Upper lobe of left lung (tissue), 6 donors: Measurements from ENCODE around the gene ADGRG1. TPM values are rescaled to one million over a fixed set of nuclear protein-coding genes. Genes with fewer than 3 reads are reported as not detected.

ENCODE experiments used
- ATAC-seq, 2 donors: fragments of 200-7000 bp; cut with Tn5 transposase; one replicate each; pipeline ENCODE4 v1.9.1; 2022; ENCODE audit warnings: mild to moderate bottlenecking in 2 of 2, moderate library complexity in 2 of 2; ENCODE audit not compliant: low FRiP score in 2 of 2
- DNase-seq, 2 donors: peaks; one replicate each; pipeline ENCODE4 v3.0.0-alpha.2; 2019 to 2020
- H3K27ac ChIP-seq, 4 donors: fragments of 200-600 bp; sonication (generic); one replicate each; pipeline ENCODE4 v1.5.1; 2016 to 2019
- H3K27me3 ChIP-seq, 4 donors: fragments of 200-600 bp; sonication (generic); one replicate each; pipeline ENCODE4 v1.5.1; 2017 to 2019
- H3K36me3 ChIP-seq, 4 donors: fragments of 200-600 bp; sonication (generic); one replicate each; pipeline ENCODE4 v1.5.1; 2016 to 2019
- H3K4me1 ChIP-seq, 4 donors: fragments of 200-600 bp; sonication (generic); one replicate each; pipeline ENCODE4 v1.5.1; 2018 to 2019
- H3K4me3 ChIP-seq, 4 donors: fragments of 200-600 bp; sonication (generic); one replicate each; pipeline ENCODE4 v1.5.1; 2017 to 2019; ENCODE audit warnings: mild to moderate bottlenecking in 2 of 4, moderate library complexity in 1 of 4
- H3K9me3 ChIP-seq, 4 donors: fragments of 200-600 bp; sonication (generic); one replicate each; pipeline ENCODE4 v1.5.1; 2018 to 2019
- CTCF ChIP-seq, 6 experiments: fragments of 450-650 bp in 4 of 6; fragments of 200-600 bp in 2 of 6; sonication (generic) in 2 of 6; IDR thresholded peaks; one replicate each; pipeline ENCODE4 v1.5.1; 2016 to 2019; ENCODE audit warnings: antibody characterized with exemption in 6 of 6
- EP300 ChIP-seq, 4 donors: sonication (generic); formaldehyde crosslinking; IDR thresholded peaks; one replicate each; pipeline ENCODE4 v1.5.1; 2017; ENCODE audit warnings: antibody characterized with exemption in 4 of 4, control low read depth in 2 of 4
- POLR2A ChIP-seq, 4 donors: fragments of 450-650 bp; IDR thresholded peaks; one replicate each; pipeline ENCODE4 v1.5.1; 2016 to 2017; ENCODE audit warnings: antibody characterized with exemption in 4 of 4, mild to moderate bottlenecking in 2 of 4
- POLR2AphosphoS5 ChIP-seq, 2 donors: sonication (generic); formaldehyde crosslinking; IDR thresholded peaks; one replicate each; pipeline ENCODE4 v1.5.1; 2017; ENCODE audit warnings: antibody characterized with exemption in 2 of 2
- WGBS, 2 donors: methylation state at CpG; one replicate each; pipeline ENCODE4 v1.1.5; 2017 to 2018; 5-methylcytosine and 5-hydroxymethylcytosine counted together
- total RNA-seq, 6 donors: library from RNA; depleted of rRNA in 4 of 6; stranded (reverse); fragments of >200 nt in 4 of 6; gene quantifications; one replicate each; pipeline versions ENCODE4 v1.1.0 to v1.2.1, GENCODE V29; 2016 to 2021
- donor health status: DM: no; HTN: no; CAD: no; lungs with moderate emphysema.
- donor health status: DM: no; HTN: yes; CAD: no; lungs with severe emphysema.

The ADGRG1 gene
- total RNA-seq, 6 donors from 2014 or later = 34.6 to 89.3 (median 40.4) TPM

- H3K36me3 ChIP-seq = peaks cover 0 to 16% (median 0%) of the 10 kb centered on the region in 4 donors
- peak overlapping the region; percentile 27 to 66 (median 64) for H3K27ac ChIP-seq
- no peaks in the 10 kb centered on the region for H3K27me3 ChIP-seq
- peaks cover 57 to 71% (median 63%) of the 10 kb centered on the region in 4 donors for H3K4me1 ChIP-seq
- no peaks in the 10 kb centered on the region for H3K9me3 ChIP-seq
- WGBS, 2 donors = 70 to 79% methylated on average over 10 to 11 of the region's 11 CpGs
- DNase-seq (no peak), ATAC-seq (no peak)
- TF ChIP-seq EP300 (IDR thresholded peaks at IDR 0.05) (no peak), CTCF (IDR thresholded peaks at IDR 0.05) (no peak), POLR2A (IDR thresholded peaks at IDR 0.05) (no peak), POLR2AphosphoS5 (IDR thresholded peaks at IDR 0.05) (no peak)
- H3K4me3 ChIP-seq = no peak overlapping the region
Measured at GRCh38 chr16:57642160-57643135, 14.0 kb downstream of the ADGRG1 start.

- peaks cover 60 to 72% (median 64%) of the 10 kb centered on the region in 4 donors for H3K4me1 ChIP-seq
- peak overlapping the region; percentile 27 to 66 (median 64) for H3K27ac ChIP-seq
- peak in 1 of 2 donors; percentile 28 for ATAC-seq
- H3K36me3 ChIP-seq = peaks cover 0 to 16% (median 0%) of the 10 kb centered on the region in 4 donors
- no peaks in the 10 kb centered on the region for H3K9me3 ChIP-seq
- H3K27me3 ChIP-seq = no peaks in the 10 kb centered on the region
- no peak for TF ChIP-seq EP300 (IDR thresholded peaks at IDR 0.05)
- no peak for TF ChIP-seq CTCF (IDR thresholded peaks at IDR 0.05)
- peak in 1 of 2 donors; percentile 37 for TF ChIP-seq POLR2AphosphoS5 (IDR thresholded peaks at IDR 0.05)
- no peak for TF ChIP-seq POLR2A (IDR thresholded peaks at IDR 0.05)
- peak; percentile 61 to 79 for DNase-seq
- WGBS, 2 donors = 27 to 45% methylated on average over 6 to 7 of the region's 7 CpGs
- H3K4me3 ChIP-seq = no peak overlapping the region
Measured at GRCh38 chr16:57643147-57643874, 14.9 kb downstream of the ADGRG1 start.

- no peak for ATAC-seq
- no peaks in the 10 kb centered on the region for H3K9me3 ChIP-seq
- DNase-seq = no peak
- no peaks in the 10 kb centered on the region for H3K27me3 ChIP-seq
- H3K4me3 ChIP-seq = no peak overlapping the region
- no peak for TF ChIP-seq POLR2A (IDR thresholded peaks at IDR 0.05)
- TF ChIP-seq CTCF (IDR thresholded peaks at IDR 0.05) = no peak
- TF ChIP-seq EP300 (IDR thresholded peaks at IDR 0.05) = no peak
- TF ChIP-seq POLR2AphosphoS5 (IDR thresholded peaks at IDR 0.05) = no peak
- peaks cover 0 to 16% (median 0%) of the 10 kb centered on the region in 4 donors for H3K36me3 ChIP-seq
- peak overlapping the region in 2 of 4 donors; percentile 65 to 66 for H3K27ac ChIP-seq
- H3K4me1 ChIP-seq = peaks cover 60 to 72% (median 64%) of the 10 kb centered on the region in 4 donors
- WGBS, 2 donors = 54 to 64% methylated on average over 9 of the region's 9 CpGs
Measured at GRCh38 chr16:57643910-57644309, 15.5 kb downstream of the ADGRG1 start.

- Histone ChIP-seq H3K4me3 (no peak overlapping the region), H3K36me3 (peaks cover 0 to 16% (median 0%) of the 10 kb centered on the region in 4 donors), H3K27ac (peak overlapping the region in 2 of 4 donors; percentile 81 to 86), H3K9me3 (no peaks in the 10 kb centered on the region), H3K4me1 (peaks cover 55 to 67% (median 58%) of the 10 kb centered on the region in 4 donors), H3K27me3 (no peaks in the 10 kb centered on the region)
- WGBS, 2 donors = 85 to 89% methylated on average over 10 of the region's 11 CpGs
- ATAC-seq (no peak), DNase-seq (no peak)
- TF ChIP-seq CTCF (IDR thresholded peaks at IDR 0.05) = no peak
Measured at GRCh38 chr16:57644383-57645014, 16.1 kb downstream of the ADGRG1 start.
